Glomerular visceral epithelial cell (primary cell): ENCODE results near the gene PLA2G2F.
A peak's percentile ranks its signal among the peaks of the same experiment; 100 is the strongest.
"Not testable (repeated sequence)": the region's sequence is repeated elsewhere in the genome, so short reads cannot be mapped to it uniquely, and the experiment has no call there.

Experiments
- DNase-seq: peaks from one replicate; pipeline ENCODE4 v3.0.0-alpha.2; 2016; ENCODE audit errors: extremely low spot score

PLA2G2F gene

GRCh38 chr1:20114021-20114648 is 25.0 kb upstream of the PLA2G2F start:
- DNase-seq = no peak

DNA sequence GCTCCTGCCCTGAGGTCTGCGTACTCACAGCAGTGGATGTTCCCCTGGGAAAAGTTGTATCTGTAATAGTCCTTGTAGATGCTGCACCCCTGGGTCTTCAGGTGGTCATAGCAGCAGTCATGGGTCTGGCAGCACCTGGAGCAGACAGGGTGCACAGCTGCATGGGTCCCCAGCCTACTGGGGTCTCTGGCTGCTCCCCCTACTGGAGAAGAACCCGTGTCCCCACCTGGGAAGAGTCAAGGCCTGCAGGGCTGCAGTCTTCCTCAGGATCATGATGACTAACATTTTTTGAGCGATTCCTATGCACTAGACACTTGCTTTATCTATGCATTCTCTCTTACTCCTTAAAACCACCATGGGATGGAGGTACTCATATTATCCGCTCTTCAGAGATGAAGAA is 23.6 kb upstream of the PLA2G2F start:
- no peak for DNase-seq

DNA sequence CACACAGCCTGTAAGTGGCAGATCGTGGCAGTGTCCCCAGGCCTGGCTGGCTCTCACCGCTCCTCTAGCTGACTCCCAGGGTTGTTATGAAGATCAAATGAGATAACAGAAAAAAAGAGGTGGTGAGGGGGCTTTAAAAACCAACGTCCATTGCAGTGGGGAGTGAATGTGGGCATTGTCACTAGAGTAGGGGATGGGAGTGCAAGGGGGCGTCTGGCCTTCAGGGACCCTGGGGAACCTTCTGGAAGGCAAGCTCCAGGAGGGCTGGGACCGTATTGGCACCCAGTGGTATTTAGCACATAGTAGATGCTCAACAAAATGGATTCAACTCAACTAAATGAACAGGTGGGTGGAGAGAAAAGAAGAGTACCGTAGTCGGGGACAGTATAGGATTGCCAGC is 23.2 kb upstream of the PLA2G2F start:
- no peak for DNase-seq

DNA sequence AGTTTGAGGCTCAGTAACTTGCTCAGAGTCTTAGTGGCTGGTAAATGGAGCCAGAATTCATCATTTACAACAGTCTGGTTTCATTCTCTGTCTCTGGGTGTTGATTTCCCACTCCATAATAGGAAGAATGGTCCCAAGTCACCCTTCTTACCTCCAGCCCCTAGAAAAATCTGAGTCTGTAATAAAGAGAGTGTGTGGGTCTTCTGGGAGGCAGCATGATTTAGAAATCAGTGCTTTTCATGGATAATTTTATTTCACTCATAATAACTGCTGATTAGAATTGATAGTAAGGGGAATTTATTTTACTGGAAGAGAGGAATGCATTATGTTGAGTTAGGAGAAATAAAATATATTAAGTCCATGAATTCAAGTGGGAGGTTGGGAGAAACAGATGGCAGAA is 21.9 kb upstream of the PLA2G2F start:
- no peak for DNase-seq

- DNase-seq = no peak
Measured at GRCh38 chr1:20119347-20119746, 19.8 kb upstream of the PLA2G2F start, which contains the start of gene PLA2G2D. Gene PLA2G2D, minus strand, starts transcription at chr1:20119536. Its CDS starts 38 bp downstream, at chr1:20119498.

DNA sequence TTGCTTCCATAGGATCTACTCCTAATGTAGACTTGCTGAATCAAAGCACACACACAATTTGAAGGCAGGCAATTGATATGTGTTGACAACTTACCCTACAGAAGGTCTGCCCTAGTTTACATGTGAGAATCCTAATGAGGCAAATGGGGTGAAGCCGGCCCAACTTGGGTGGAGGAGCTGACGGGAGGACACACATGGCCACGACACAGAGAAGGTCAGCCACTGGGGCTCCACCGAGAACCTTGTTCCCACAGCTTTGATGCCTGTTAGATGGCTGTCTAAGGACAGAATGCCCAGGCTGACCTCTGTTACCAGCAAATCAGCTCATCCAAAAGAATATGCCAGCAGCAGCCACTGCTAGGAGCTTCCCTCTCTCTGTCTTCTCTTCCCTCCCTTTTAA is 18.3 kb upstream of the PLA2G2F start:
- no peak for DNase-seq

GRCh38 chr1:20123722-20124455 is 15.2 kb upstream of the PLA2G2F start:
- DNase-seq = no peak

GRCh38 chr1:20124456-20125057 is 14.6 kb upstream of the PLA2G2F start:
- peak; percentile 71 for DNase-seq

DNA sequence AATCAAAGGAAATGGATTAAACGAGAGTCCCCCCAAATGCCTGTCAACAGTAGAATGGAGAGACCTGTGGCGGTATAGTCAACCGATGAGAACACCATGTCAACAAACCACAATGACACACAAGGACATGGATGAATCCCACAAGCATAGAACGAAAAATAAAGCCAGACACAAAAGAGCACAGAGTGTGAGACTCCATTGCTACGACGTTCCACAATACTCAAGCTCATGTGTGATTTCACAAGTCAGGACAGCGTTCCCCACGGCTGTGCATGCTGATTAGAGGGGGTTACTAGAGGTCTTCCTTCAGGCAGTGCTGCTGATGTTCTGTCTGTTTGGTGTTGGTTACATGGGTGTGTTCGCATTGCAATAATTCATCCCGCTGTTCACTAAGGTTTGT is 14.0 kb upstream of the PLA2G2F start:
- DNase-seq = no peak

DNA sequence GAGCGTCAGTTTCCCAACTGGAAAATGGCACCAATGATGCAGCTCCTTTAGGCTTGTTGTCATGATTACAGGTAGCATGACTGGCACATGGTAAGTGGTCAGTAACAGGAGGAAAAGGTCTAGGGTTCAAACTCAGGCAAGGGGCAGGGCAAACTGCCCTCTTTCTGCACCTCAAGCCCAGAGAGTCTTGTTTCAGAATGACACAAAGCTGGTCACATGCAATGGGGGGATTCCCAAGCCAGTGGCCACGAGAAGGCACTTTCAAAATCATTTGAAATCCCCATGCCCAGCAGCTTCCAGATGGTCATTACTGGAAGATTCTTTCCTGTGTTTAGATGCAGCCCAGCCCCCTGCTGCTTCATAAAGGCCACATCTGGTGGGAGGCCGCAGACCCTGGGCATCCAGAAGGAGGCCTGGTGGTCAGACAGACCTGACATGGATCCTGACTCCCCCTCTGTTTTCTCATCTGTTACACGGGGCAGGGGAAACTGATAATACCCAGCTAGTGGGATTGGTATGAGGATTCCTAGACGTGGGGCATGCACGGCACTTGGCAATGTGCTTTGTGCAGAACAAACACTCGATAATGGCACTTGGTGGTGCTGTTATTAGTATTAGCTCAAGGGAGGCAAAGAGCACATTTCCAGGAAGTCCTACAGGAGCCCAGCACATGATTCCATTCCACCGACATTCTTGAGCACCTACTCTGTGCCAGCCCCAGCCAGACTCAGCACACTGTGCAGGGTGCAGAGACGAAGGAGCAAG is 12.9 kb upstream of the PLA2G2F start:
- DNase-seq = no peak

DNA sequence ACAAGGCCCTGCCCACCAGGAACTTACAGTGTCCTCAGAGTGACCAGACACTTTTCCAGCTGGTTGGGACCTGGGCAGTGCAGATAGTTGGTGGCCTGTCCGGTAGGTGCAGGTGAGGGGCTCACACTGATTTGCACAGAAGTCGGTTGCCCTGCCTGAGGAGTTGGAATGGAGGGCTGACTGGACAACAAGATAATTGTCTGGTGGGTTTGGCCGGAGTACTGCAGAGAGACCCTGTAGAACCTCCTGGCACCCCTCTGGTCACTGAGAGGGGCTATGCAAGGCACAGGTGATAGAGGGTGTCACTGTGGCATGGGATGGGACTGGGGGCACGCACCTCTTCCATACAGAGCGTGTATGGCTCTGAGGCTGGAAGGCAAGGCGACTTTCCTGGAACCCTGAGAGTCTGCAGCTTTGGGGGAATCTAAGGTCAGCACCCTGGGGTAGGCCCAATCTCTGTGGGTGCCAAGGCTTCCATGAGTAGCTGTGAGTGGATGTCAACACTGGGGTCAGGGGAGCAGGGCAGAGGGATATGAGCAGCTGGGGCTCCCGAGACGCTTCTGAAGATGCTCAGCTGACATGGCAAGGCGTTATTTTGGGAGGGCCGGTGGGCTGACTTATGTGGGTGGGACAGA is 12.2 kb upstream of the PLA2G2F start:
- DNase-seq = no peak

- DNase-seq = not testable (repeated sequence)
Measured at GRCh38 chr1:20130518-20130917, 8.6 kb upstream of the PLA2G2F start.

DNA sequence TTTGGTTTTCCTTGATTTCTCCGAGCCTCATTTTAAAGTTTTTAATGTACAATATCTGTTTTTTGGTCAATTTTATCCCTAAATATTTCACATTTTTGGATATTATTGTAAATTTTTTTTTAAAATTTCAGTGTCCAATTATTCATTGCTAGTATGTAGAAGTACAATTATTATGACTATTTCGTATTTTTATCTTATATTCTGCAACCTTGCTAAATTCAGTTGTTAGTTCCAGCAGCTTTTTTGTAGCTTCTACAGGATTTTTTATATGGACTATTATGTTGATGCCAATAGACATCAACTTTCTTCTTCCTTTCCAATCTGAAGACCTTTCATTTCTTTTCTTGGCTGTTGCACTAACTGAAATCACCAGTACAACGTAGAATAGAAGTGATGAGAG is 4.1 kb upstream of the PLA2G2F start:
- no peak for DNase-seq

GRCh38 chr1:20136249-20136648 is 2.9 kb upstream of the PLA2G2F start:
- DNase-seq = no peak

GRCh38 chr1:20137055-20137454 is 2.1 kb upstream of the PLA2G2F start:
- no peak for DNase-seq

DNA sequence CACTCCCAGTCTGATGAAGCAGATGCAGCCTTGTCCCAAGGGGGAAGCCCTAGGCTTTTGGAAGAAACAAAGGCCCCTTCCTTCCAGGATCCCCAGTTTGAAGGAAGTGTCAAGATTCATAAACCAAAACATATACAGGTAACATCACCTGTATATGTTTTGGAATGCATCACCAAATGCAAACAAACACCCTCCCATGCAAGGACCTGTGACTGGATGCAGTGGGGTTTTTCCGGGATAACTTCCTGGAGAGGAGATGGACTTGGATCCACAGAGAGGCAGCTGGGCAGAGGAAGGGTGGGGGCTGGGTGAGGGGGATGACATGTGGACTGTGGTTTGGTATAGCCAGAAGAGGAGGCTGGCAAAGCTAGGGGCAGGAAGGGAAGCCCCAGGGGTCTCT is 1.5 kb upstream of the PLA2G2F start:
- DNase-seq = no peak

- DNase-seq = no peak
Measured at GRCh38 chr1:20138346-20138745, 777 bp upstream of the PLA2G2F start.

DNA sequence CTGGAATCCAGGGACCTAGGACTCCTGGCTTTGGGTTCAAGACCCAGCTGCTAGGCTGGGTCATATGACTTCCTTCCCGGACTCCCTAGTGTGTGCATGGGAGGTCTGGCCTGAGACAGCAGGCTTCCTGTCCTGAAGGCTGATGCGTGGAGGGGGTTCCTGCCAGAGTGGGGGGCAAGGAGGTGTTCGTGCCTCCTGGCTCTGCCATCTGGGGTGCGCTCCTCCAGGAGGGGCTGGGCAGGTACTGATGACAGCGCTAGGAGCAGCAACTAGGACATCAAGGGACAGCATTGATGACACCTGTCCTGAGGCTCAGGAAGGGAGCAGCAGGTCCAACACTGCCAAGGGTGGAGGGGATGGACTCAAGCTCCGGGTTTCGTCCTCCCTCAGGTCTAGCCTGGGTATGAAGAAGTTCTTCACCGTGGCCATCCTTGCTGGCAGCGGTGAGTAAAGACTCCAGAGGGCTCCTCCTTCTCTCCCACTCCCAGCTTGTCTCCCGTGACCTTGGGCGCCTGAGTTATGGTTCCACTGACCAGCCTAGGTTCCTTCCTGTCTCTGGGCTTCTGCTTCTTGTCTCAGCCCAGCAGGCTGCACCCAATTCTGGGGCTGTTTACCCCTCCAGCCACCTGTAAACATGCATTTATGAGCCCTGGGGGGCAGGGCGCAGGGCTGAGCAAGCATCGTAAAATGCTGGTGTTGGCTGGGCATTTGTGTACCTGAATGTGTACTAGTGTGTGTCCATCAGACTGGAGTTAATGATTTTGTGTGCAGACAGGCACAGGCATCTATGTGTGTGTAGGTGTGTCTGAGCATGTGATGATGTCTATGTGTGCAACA is 871 bp downstream of the PLA2G2F start:
- no peak for DNase-seq

DNA sequence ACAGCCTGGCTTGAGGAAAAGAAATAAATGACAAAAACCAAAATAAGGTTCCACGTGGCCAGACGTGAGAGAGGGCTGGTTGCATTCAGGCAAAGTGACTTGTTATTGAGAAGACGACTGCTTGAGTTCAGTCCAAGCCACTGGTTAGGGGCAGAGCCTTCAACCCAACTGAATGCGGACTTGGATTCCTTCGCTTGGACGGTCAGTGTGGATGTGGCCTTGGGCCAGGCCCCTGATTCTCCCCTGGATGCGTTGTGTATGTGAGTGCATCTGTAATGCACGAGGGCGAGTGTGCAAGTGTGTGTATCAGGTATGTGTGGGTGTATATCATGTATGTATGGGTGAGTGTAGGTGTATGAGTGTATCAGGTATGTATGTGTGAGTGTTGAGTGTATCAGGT is 1.9 kb downstream of the PLA2G2F start:
- no peak for DNase-seq

DNA sequence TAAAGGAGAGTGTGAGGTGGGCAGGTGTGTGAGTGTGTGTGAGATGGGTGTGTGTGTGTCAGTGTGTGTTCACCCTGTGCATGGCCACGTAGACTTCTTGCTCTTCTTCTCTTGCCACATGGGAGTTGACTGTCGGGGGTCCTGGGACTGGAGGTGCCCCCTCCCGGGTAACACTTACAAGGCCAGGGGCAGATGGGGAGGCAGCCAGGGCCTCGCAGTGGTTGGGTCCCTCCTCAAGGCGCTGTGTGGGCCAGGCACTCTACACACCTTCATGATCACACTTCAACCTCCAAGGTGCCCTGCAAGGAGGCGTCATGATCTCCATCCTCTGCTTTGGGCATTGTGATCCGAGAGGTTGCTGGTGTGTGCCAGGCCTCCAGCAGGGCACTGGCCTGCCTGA is 2.3 kb downstream of the PLA2G2F start:
- DNase-seq = no peak
